Measurements from ENCODE around the gene APLNR. TPM values are rescaled to one million over a fixed set of nuclear protein-coding genes. Genes with fewer than 3 reads are reported as not detected.

APLNR gene
- total and polyA plus RNA-seq, 2 of the 8 experiments (the other 6 are each of a cell fraction or from before 2014, with no cell fraction given): 0.80 TPM; not detected in 1

DNA sequence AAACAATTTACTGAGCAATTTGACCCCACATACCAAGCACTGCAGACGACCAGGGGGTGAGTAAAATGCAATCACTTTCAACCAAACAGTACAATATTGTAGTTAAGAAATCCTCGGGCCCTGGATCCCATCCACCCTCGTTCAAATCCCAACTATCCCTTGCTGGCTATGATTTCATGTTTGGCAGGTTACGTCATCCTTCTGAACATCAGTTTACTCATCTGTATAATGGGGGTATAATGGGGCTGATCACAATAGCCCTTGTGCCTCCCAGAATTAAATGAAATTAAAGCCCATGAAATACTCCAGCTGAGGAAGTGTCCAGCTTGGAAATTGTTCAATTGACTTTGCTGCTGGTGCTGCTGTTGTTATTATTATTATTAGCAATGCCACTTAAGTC, 20.6 kb downstream of the APLNR start:
- POLR2A ChIA-PET (ENCODE audit: partially characterized antibody): interaction anchor here (0.7 kb wide), 1 partner anchor 11 kb away, joined by 4 read pairs; no protein-coding TSS in a partner anchor
- H3K4me2 ChIP-seq (ENCODE audit: insufficient read depth in 1 of 2, low read depth in 2 of 2, low read length in 2 of 2): no peak overlapping the region
- no peak overlapping the region for H3K18ac ChIP-seq (ENCODE audit: extremely low read depth, low read length)
- H3K4me1 ChIP-seq (replicated peaks in 1 of 4; ENCODE audit: control insufficient read depth in 3 of 4, insufficient read depth in 4 of 4, low read length in 3 of 4): peaks cover 4 to 13% (median 8%) of the 10 kb centered on the region in 4 experiments; a peak in 5 of 7 replicates
- H4K20me1 ChIP-seq (replicated peaks in 1 of 2; ENCODE audit: control insufficient read depth in 1 of 2, insufficient read depth in 2 of 2, low read length in 2 of 2): no peaks in the 10 kb centered on the region
- H4K91ac ChIP-seq (replicated peaks; ENCODE audit: insufficient read length, low read length): no peak overlapping the region
- H4K8ac ChIP-seq (ENCODE audit: extremely low read depth, insufficient read depth, low read length): no peak overlapping the region
- DNase-seq (ENCODE audit: low read depth in 1 of 2, low spot score in 2 of 2) (no peak), FAIRE-seq (no peak)
- H2BK20ac ChIP-seq (ENCODE audit: low read length): no peak overlapping the region
- no peak overlapping the region for H3K4me3 ChIP-seq (ENCODE audit: extremely low read depth in 1 of 4, insufficient read depth in 2 of 4, low read depth in 3 of 4, low read length in 4 of 4)
- H2BK120ac ChIP-seq (replicated peaks; ENCODE audit: low read depth, low read length): no peak overlapping the region
- no peak overlapping the region for H3K27ac ChIP-seq (ENCODE audit: low read depth, low read length)
- no peaks in the 10 kb centered on the region for H3K9me3 ChIP-seq (ENCODE audit: insufficient read depth in 2 of 2, low read depth in 1 of 2, low read length in 1 of 2)
- H2BK15ac ChIP-seq (ENCODE audit: low read length): no peak overlapping the region
- H2AK5ac ChIP-seq (ENCODE audit: low read depth, low read length): no peak overlapping the region
- CTCF ChIA-PET (ENCODE audit: partially characterized antibody): interaction anchor here (0.9 to 1.8 kb wide), 2 partner anchors 13 to 33 kb away, joined by 3 to 4 read pairs; no protein-coding TSS in a partner anchor
- H3K4ac ChIP-seq (replicated peaks; ENCODE audit: insufficient read length, low read depth, low read length): no peak overlapping the region
- H3K36me3 ChIP-seq (ENCODE audit: control insufficient read depth in 2 of 4, insufficient read depth in 4 of 4, low read length in 3 of 4): no peaks in the 10 kb centered on the region
- H3K79me1 ChIP-seq (ENCODE audit: low read depth, low read length): no peaks in the 10 kb centered on the region
- H4K5ac ChIP-seq (ENCODE audit: insufficient read length, low read depth, low read length): no peak overlapping the region
- H3K79me2 ChIP-seq (ENCODE audit: control insufficient read depth in 1 of 2, insufficient read depth in 2 of 2, low read length in 2 of 2): no peaks in the 10 kb centered on the region
- WGBS, 2 experiments (ENCODE audit: extremely low coverage in 1 of 2, insufficient coverage in 1 of 2, insufficient read length in 1 of 2, insufficient replicate concordance in 2 of 2, low coverage in 1 of 2, low lambda C conversion rate in 2 of 2, missing lambda C conversion rate in 1 of 2): 90% methylated on average over 4 of the region's 4 CpGs; no CpG with 5 or more reads in 1 of the 2 experiments
- H2AFZ ChIP-seq (ENCODE audit: low read length): no peak overlapping the region
- no peak overlapping the region for H3K56ac ChIP-seq (replicated peaks; ENCODE audit: insufficient read length, low read depth, low read length)
- no peak overlapping the region for H3K14ac ChIP-seq (ENCODE audit: insufficient read length)
- peaks cover 8% of the 10 kb centered on the region; the same call in 1 of the 2 replicates for H3K23me2 ChIP-seq (ENCODE audit: low read depth, low read length)
- H2BK5ac ChIP-seq (ENCODE audit: low read depth, low read length): no peak overlapping the region
- H3K9ac ChIP-seq (replicated peaks in 1 of 4; ENCODE audit: extremely low read depth in 1 of 4, low read depth in 3 of 4, low read length in 3 of 4): no peak overlapping the region
- H3K23ac ChIP-seq (ENCODE audit: insufficient read length): no peak overlapping the region
- H2BK12ac ChIP-seq (ENCODE audit: low read depth, low read length): no peak overlapping the region
- H3K27me3 ChIP-seq (replicated peaks in 1 of 4; ENCODE audit: control insufficient read depth in 3 of 4, extremely low read depth in 1 of 4, insufficient read depth in 3 of 4, low read length in 3 of 4): no peaks in the 10 kb centered on the region
- no peak for TF ChIP-seq SIN3A (conservative IDR thresholded peaks at IDR 0.05 in 1 of 2, IDR thresholded peaks at IDR 0.05 in 1 of 2; ENCODE audit: low read depth in 1 of 2, low read length in 2 of 2)
- no peak for TF ChIP-seq KDM1A (IDR thresholded peaks at IDR 0.05; ENCODE audit: borderline replicate concordance, low read length)
- TF ChIP-seq SRF (IDR thresholded peaks at IDR 0.05; ENCODE audit: low read depth, low read length): no peak
- TF ChIP-seq CEBPB (IDR thresholded peaks at IDR 0.05; ENCODE audit: low read depth, low read length): no peak
- TF ChIP-seq TBP (IDR thresholded peaks at IDR 0.05; ENCODE audit: low read depth, low read length): no peak
- no peak for TF ChIP-seq FOSL1 (IDR thresholded peaks at IDR 0.05; ENCODE audit: insufficient read depth, low read depth, low read length)
- no peak for TF ChIP-seq CHD1 (IDR thresholded peaks at IDR 0.05; ENCODE audit: low read depth, low read length)
- no peak for TF ChIP-seq SAP30 (IDR thresholded peaks at IDR 0.05; ENCODE audit: insufficient read depth, insufficient replicate concordance, low read length)
- TF ChIP-seq NANOG (IDR thresholded peaks at IDR 0.05; ENCODE audit: insufficient read depth, low read depth, low read length, poor library complexity, severe bottlenecking): no peak
- no peak for TF ChIP-seq ASH2L (IDR thresholded peaks at IDR 0.05; ENCODE audit: low read length)
- TF ChIP-seq SIRT6 (IDR thresholded peaks at IDR 0.05; ENCODE audit: low read length): no peak
- no peak for TF ChIP-seq TAF7 (optimal IDR thresholded peaks at IDR 0.05; ENCODE audit: borderline replicate concordance, low read depth, low read length)
- TF ChIP-seq HDAC6 (IDR thresholded peaks at IDR 0.05; ENCODE audit: low read depth, low read length): no peak
- TF ChIP-seq CTBP2 (IDR thresholded peaks at IDR 0.05; ENCODE audit: borderline replicate concordance, insufficient read depth, insufficient read length, low read length): no peak
- no peak for TF ChIP-seq POLR2AphosphoS5 (IDR thresholded peaks at IDR 0.05; ENCODE audit: low read depth, low read length)
